Endothelial cell (in vitro differentiated cells): Measurements from ENCODE around the gene NOTCH1. TPM values are rescaled to one million over a fixed set of nuclear protein-coding genes. Genes with fewer than 3 reads are reported as not detected.

Source experiments
- DNase-seq: peaks from one replicate; pipeline ENCODE4 v3.0.0; 2021; ENCODE audit warnings: low spot score
- H3K27ac Mint-ChIP-seq: one replicate; pipeline ENCODE4 v1.8.0; 2021; ENCODE audit warnings: mixed read lengths, inconsistent platforms; ENCODE audit not compliant: unreplicated experiment
- H3K27me3 Mint-ChIP-seq: one replicate; pipeline ENCODE4 v1.8.0; 2021; ENCODE audit warnings: mild to moderate bottlenecking, moderate library complexity, mixed read lengths, inconsistent platforms; ENCODE audit not compliant: unreplicated experiment
- H3K36me3 Mint-ChIP-seq: one replicate; pipeline ENCODE4 v1.8.0; 2021; ENCODE audit warnings: mild to moderate bottlenecking, low read depth, mixed read lengths, inconsistent platforms; ENCODE audit not compliant: unreplicated experiment
- H3K4me1 Mint-ChIP-seq: one replicate; pipeline ENCODE4 v1.8.0; 2021; ENCODE audit warnings: mild to moderate bottlenecking, mixed read lengths, inconsistent platforms; ENCODE audit not compliant: unreplicated experiment
- H3K4me3 Mint-ChIP-seq: one replicate; pipeline ENCODE4 v1.8.0; 2021; ENCODE audit warnings: mild to moderate bottlenecking, mixed read lengths, inconsistent platforms; ENCODE audit not compliant: unreplicated experiment
- H3K9me3 Mint-ChIP-seq: one replicate; pipeline ENCODE4 v1.8.0; 2021; ENCODE audit warnings: mixed read lengths, inconsistent platforms; ENCODE audit not compliant: unreplicated experiment
- total RNA-seq: library from RNA; stranded (reverse); fragmentation: NEBNext Ultra II Directional; extraction: Animal tissue kit (Norgen Biotek cat#: 25700); gene quantifications from one replicate; pipeline ENCODE4 v1.2.1, GENCODE V29; 2021; ENCODE audit not compliant: unreplicated experiment
- TF ChIP-seq, protein P1 (sequence below): fragments of 200-600 bp; sonication (generic); IDR thresholded peaks from one replicate; pipeline ENCODE4 v1.5.0; 2021; ENCODE audit warnings: antibody characterized with exemption; ENCODE audit not compliant: unreplicated experiment

Gene NOTCH1
- total RNA-seq, 1 donor from 2014 or later, result 312 TPM

DNA sequence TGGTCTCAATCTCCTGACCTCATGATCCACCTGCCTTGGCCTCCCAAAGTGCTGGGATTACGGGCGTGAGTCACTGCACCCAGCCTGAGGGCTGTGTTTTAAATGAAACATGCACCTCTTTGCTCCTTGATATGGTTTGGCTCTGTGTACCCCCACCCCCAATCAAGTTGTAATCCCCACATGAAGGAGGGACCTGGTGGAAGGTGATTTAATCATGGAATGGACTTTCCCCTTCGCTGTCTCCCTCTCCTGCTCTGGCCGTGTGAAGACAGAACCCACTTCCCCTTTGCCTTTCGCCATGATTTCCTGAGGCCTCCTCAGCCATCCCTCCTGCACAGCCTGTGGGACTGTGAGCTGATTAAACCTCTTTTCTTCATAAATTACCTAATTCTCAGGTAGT is 12.5 kb upstream of the NOTCH1 start:
- H3K9me3 Mint-ChIP-seq, result peaks cover 10% of the 10 kb centered on the region
- TF ChIP-seq, protein P1, sequence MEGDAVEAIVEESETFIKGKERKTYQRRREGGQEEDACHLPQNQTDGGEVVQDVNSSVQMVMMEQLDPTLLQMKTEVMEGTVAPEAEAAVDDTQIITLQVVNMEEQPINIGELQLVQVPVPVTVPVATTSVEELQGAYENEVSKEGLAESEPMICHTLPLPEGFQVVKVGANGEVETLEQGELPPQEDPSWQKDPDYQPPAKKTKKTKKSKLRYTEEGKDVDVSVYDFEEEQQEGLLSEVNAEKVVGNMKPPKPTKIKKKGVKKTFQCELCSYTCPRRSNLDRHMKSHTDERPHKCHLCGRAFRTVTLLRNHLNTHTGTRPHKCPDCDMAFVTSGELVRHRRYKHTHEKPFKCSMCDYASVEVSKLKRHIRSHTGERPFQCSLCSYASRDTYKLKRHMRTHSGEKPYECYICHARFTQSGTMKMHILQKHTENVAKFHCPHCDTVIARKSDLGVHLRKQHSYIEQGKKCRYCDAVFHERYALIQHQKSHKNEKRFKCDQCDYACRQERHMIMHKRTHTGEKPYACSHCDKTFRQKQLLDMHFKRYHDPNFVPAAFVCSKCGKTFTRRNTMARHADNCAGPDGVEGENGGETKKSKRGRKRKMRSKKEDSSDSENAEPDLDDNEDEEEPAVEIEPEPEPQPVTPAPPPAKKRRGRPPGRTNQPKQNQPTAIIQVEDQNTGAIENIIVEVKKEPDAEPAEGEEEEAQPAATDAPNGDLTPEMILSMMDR, result no peak
- peak overlapping the region; percentile 58 for H3K4me3 Mint-ChIP-seq
- no peak overlapping the region for H3K27ac Mint-ChIP-seq
- no peak for DNase-seq
- H3K36me3 Mint-ChIP-seq, result peaks cover 14% of the 10 kb centered on the region
- H3K27me3 Mint-ChIP-seq, result peaks cover 10% of the 10 kb centered on the region
- peaks cover 3% of the 10 kb centered on the region for H3K4me1 Mint-ChIP-seq

DNA sequence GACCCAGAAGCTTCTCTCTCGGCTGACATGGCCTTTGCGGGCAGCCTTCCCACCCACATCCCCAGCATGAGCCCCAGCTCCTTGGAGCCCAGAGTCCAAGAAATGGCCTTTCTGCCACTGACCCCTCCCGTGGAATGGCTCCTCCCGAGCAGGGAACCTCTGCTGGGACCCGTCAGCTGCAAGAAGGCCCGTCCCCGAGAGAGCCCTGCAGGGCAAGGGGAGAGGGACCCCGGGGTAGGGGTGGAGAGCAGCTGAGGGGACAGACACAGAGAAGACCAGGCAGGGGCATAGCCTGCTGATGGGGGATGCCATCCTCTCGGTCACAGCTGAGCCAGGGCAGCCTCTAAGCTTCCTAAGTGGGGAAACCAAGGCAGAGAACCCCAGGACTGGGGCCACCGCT is 11.2 kb upstream of the NOTCH1 start:
- H3K9me3 Mint-ChIP-seq, result peaks cover 10% of the 10 kb centered on the region
- H3K27me3 Mint-ChIP-seq, result peaks cover 11% of the 10 kb centered on the region
- H3K4me1 Mint-ChIP-seq, result peaks cover 8% of the 10 kb centered on the region
- no peak overlapping the region for H3K27ac Mint-ChIP-seq
- DNase-seq, result no peak
- H3K36me3 Mint-ChIP-seq, result peaks cover 14% of the 10 kb centered on the region
- TF ChIP-seq, protein P1, result no peak
- no peak overlapping the region for H3K4me3 Mint-ChIP-seq

DNA sequence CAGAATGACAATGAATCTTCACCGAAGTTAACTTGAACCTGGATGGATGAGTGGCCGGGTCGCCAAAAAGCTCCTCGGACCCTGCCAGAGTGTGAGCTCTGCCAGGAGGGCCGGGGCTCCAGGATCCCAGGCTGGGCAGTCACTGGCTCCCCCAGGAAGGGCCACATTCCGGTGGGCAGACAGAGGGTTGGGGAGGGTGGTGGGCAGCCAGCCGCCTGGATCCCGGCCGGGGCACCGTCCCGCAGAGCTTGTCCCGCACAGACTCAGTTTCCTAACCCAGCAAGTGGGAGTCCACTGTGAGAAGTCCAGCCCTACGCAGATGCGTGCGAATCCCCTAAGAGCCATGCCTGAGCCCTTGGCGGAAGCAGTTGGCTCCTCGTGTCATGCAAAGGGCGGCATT is 10.3 kb upstream of the NOTCH1 start:
- peaks cover 11% of the 10 kb centered on the region for H3K27me3 Mint-ChIP-seq

DNA sequence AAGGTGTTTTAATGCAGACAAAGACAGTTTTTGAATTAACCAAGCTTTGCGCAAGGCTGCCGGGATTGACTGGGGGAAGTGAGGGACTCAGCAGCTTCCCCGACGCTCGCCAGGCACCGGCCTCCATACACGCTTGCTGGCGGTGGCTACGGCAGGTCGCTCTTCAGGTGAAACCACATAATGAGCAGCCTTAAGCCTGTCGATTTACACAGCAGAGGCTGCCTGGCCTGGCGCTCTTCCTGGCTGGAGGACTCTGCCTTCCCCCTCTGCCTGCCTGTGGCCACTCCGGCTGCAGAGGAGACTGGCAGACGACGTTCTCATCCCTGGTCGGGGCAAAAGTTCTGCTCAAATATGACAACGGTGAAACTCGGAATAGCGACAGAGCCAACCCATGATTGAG is 9.0 kb upstream of the NOTCH1 start:
- Mint-ChIP-seq H3K4me3 (no peak overlapping the region), H3K27me3 (peaks cover 6% of the 10 kb centered on the region), H3K27ac (no peak overlapping the region), H3K4me1 (peaks cover 15% of the 10 kb centered on the region), H3K9me3 (peaks cover 5% of the 10 kb centered on the region), H3K36me3 (peaks cover 8% of the 10 kb centered on the region)
- TF ChIP-seq, protein P1, result no peak
- no peak for DNase-seq

More for the DNA sequence above, 10.3 kb upstream of the NOTCH1 start:
- DNase-seq, result no peak
- H3K4me3 Mint-ChIP-seq, result no peak overlapping the region
- peaks cover 13% of the 10 kb centered on the region for H3K4me1 Mint-ChIP-seq
- TF ChIP-seq, protein P1, result no peak
- peaks cover 10% of the 10 kb centered on the region for H3K9me3 Mint-ChIP-seq
- peak overlapping the region; percentile 38 for H3K27ac Mint-ChIP-seq
- H3K36me3 Mint-ChIP-seq, result peaks cover 14% of the 10 kb centered on the region

DNA sequence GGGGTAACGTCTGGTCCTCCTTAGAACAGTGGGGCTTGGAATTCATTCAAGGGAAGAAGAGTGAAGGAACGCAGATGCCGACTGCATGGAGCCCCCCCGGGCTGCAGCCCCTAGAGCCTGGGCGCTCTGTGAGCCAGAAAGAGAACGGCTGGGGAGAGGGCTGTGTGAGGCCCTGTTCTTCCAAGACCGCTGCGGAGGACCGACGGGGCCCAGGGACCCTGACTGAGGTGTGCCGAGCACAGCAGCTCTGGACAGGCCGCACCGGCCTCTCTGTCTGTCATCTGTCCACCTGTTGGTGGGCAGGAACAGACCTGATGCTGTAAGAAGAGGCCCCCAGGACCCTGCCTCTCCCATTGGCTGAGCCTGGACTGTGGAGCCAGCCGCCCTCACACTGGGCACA is 7.7 kb upstream of the NOTCH1 start:
- H3K27me3 Mint-ChIP-seq, result peaks cover 9% of the 10 kb centered on the region
- H3K9me3 Mint-ChIP-seq, result peaks cover 1% of the 10 kb centered on the region
- no peak overlapping the region for H3K4me3 Mint-ChIP-seq
- H3K27ac Mint-ChIP-seq, result no peak overlapping the region
- H3K36me3 Mint-ChIP-seq, result peaks cover 2% of the 10 kb centered on the region
- H3K4me1 Mint-ChIP-seq, result peaks cover 16% of the 10 kb centered on the region
- DNase-seq, result no peak
- TF ChIP-seq, protein P1, result no peak
